HuH-7 (cell line): ENCODE data around the gene WDR59.
"Not testable (repeated sequence)": the region's sequence is repeated elsewhere in the genome, so short reads cannot be mapped to it uniquely, and the experiment has no call there.

Experiments
- DNase-seq: peaks from one replicate; pipeline ENCODE4 v3.0.0; 2011; ENCODE audit warnings: low spot score

WDR59 gene

GRCh38 chr16:74865922-74866598 lies 118.9 kb downstream of the WDR59 start:
- no peak for DNase-seq

- peak; percentile 69 for DNase-seq
Measured at GRCh38 chr16:74862743-74863244, 122.1 kb downstream of the WDR59 start.

- no peak for DNase-seq
Measured at GRCh38 chr16:74852500-74852875, 132.4 kb downstream of the WDR59 start.

GRCh38 chr16:74850027-74850426 lies 134.9 kb downstream of the WDR59 start:
- no peak for DNase-seq

GRCh38 chr16:74847202-74847601 lies 137.7 kb downstream of the WDR59 start:
- DNase-seq = no peak

- no peak for DNase-seq
Measured at GRCh38 chr16:74846714-74847113, 138.2 kb downstream of the WDR59 start.

GRCh38 chr16:74844041-74844980 lies 140.6 kb downstream of the WDR59 start:
- no peak for DNase-seq

- DNase-seq = not testable (repeated sequence)
Measured at GRCh38 chr16:74843381-74844035, 141.4 kb downstream of the WDR59 start.

GRCh38 chr16:74842413-74842812 lies 142.5 kb downstream of the WDR59 start:
- no peak for DNase-seq

- DNase-seq = no peak
Measured at GRCh38 chr16:74841904-74842303, 143.0 kb downstream of the WDR59 start.

- DNase-seq = no peak
Measured at GRCh38 chr16:74841469-74841868, 143.5 kb downstream of the WDR59 start.

GRCh38 chr16:74837056-74837455 lies 147.9 kb downstream of the WDR59 start:
- no peak for DNase-seq

GRCh38 chr16:74836111-74836671 lies 148.7 kb downstream of the WDR59 start:
- DNase-seq = no peak

GRCh38 chr16:74832228-74832627 lies 152.7 kb downstream of the WDR59 start:
- no peak for DNase-seq

- DNase-seq = no peak
Measured at GRCh38 chr16:74831467-74831866, 153.5 kb downstream of the WDR59 start.

GRCh38 chr16:74830648-74831047 lies 154.3 kb downstream of the WDR59 start:
- DNase-seq = no peak

GRCh38 chr16:74829637-74830036 lies 155.3 kb downstream of the WDR59 start:
- peak; percentile 57 for DNase-seq

GRCh38 chr16:74825941-74826340 lies 159.0 kb downstream of the WDR59 start:
- DNase-seq = no peak

GRCh38 chr16:74825016-74825415 lies 159.9 kb downstream of the WDR59 start:
- DNase-seq = no peak
